B cell (primary cell): ENCODE results near the gene STBD1. TPM values are rescaled to one million over a fixed set of nuclear protein-coding genes. Genes with fewer than 3 reads are reported as not detected.

ENCODE experiments used
- ATAC-seq: fragments of 200-7000 bp; cut with Tn5 transposase; one replicate; pipeline ENCODE4 v1.10.0; 2021; ENCODE audit warnings: low read depth, mild to moderate bottlenecking, moderate number of reproducible peaks, moderate library complexity
- CTCF ChIA-PET: fragments of 350-600 bp; sonication (Branson Sonifier 250); formaldehyde crosslinking; loops from one replicate; lab custom pipeline; 2021; ENCODE audit warnings: antibody characterized with exemption, inconsistent platforms; lab: Charles Lee
- POLR2A ChIA-PET: fragments of 350-600 bp; sonication (Branson Sonifier 250); formaldehyde crosslinking; loops from one replicate; lab custom pipeline; 2021; ENCODE audit warnings: antibody characterized with exemption; lab: Charles Lee
- DNase-seq: peaks from one replicate; pipeline ENCODE4 v3.0.0; 2013
- H2AFZ ChIP-seq: 2 replicates; pipeline ENCODE4 v1.6.1; 2012; ENCODE audit warnings: mild to moderate bottlenecking, low read depth, low read length; ENCODE audit not compliant: insufficient read depth, poor library complexity, severe bottlenecking
- H3K27ac ChIP-seq, 2 donors: 1 replicate in 1 of 2; 2 replicates in 1 of 2; pipeline ENCODE4 v1.5.1; 2012 to 2013; ENCODE audit warnings: low read length in 2 of 2, mild to moderate bottlenecking in 2 of 2, moderate library complexity in 1 of 2
- H3K27me3 ChIP-seq, 4 experiments: fragments of 200-600 bp in 1 of 4; sonication (generic) in 1 of 4; replicated peaks in 1 of 4; 1 replicate in 2 of 4; 2 replicates in 2 of 4; pipeline versions ENCODE4 v1.6.1 to v1.7.0; 2013 to 2016; ENCODE audit warnings: low read length in 3 of 4, mild to moderate bottlenecking in 2 of 4, mixed read lengths in 1 of 4, moderate library complexity in 1 of 4; ENCODE audit not compliant: insufficient read depth in 4 of 4, control insufficient read depth in 3 of 4; ENCODE audit errors: control extremely low read depth in 1 of 4
- H3K36me3 ChIP-seq, 2 experiments: replicated peaks in 1 of 2; 1 replicate in 1 of 2; 2 replicates in 1 of 2; pipeline versions ENCODE4 v1.6.1 to v1.7.1; 2013; ENCODE audit warnings: low read length in 1 of 2; ENCODE audit not compliant: insufficient read depth in 2 of 2, control insufficient read depth in 1 of 2; ENCODE audit errors: control extremely low read depth in 1 of 2, extremely low read depth in 1 of 2
- H3K4me1 ChIP-seq, 2 donors: fragments of 200-600 bp in 1 of 2; sonication (generic) in 1 of 2; 1 replicate in 1 of 2; 2 replicates in 1 of 2; pipeline versions ENCODE4 v1.5.1 to v1.6.1; 2013 to 2017; ENCODE audit warnings: low read length in 2 of 2; ENCODE audit not compliant: control insufficient read depth in 2 of 2, insufficient read depth in 2 of 2
- H3K4me2 ChIP-seq: replicated peaks from 2 replicates; pipeline ENCODE3; 2012; ENCODE audit warnings: mild to moderate bottlenecking, low read depth, low read length; ENCODE audit not compliant: poor library complexity, severe bottlenecking
- H3K4me3 ChIP-seq, 5 experiments: fragments of 200-600 bp in 1 of 5; sonication (generic) in 1 of 5; 1 replicate in 3 of 5; 2 replicates in 2 of 5; pipeline versions ENCODE4 v1.5.1 to v1.7.0; 2011 to 2016; ENCODE audit warnings: low read length in 4 of 5, mild to moderate bottlenecking in 4 of 5, low read depth in 2 of 5, control low read depth in 1 of 5, moderate library complexity in 1 of 5; ENCODE audit not compliant: insufficient read depth in 1 of 5; ENCODE audit errors: control extremely low read depth in 1 of 5, extremely low read depth in 1 of 5
- H3K79me2 ChIP-seq: fragments of 200-600 bp; sonication (generic); one replicate; pipeline ENCODE4 v1.6.0; 2016; ENCODE audit warnings: low read length; ENCODE audit not compliant: control insufficient read depth, insufficient read depth
- H3K9ac ChIP-seq: fragments of 200-600 bp; sonication (generic); 2 replicates; pipeline ENCODE4 v1.6.1; 2017; ENCODE audit warnings: mild to moderate bottlenecking, low read length, moderate library complexity
- H3K9me3 ChIP-seq, 3 donors: one replicate each; pipeline versions ENCODE4 v1.6.1 to v1.7.1; 2013; ENCODE audit warnings: low read length in 2 of 3; ENCODE audit not compliant: control insufficient read depth in 2 of 3, insufficient read depth in 1 of 3; ENCODE audit errors: control extremely low read depth in 1 of 3
- H4K20me1 ChIP-seq: 2 replicates; pipeline ENCODE4 v1.6.0; 2012; ENCODE audit warnings: mild to moderate bottlenecking, low read length; ENCODE audit not compliant: insufficient read depth, control insufficient read depth, poor library complexity, severe bottlenecking
- H3K27ac Mint-ChIP-seq: one replicate; pipeline ENCODE4 v1.8.0; 2021; ENCODE audit warnings: mixed read lengths
- H3K27me3 Mint-ChIP-seq: one replicate; pipeline ENCODE4 v1.8.0; 2021; ENCODE audit warnings: mixed read lengths
- H3K4me1 Mint-ChIP-seq: one replicate; pipeline ENCODE4 v1.8.0; 2021; ENCODE audit warnings: mixed read lengths
- H3K4me3 Mint-ChIP-seq: one replicate; pipeline ENCODE4 v1.8.0; 2021; ENCODE audit warnings: mixed read lengths
- H3K9me3 Mint-ChIP-seq: one replicate; pipeline ENCODE4 v1.8.0; 2022; ENCODE audit warnings: mixed read lengths; ENCODE audit not compliant: insufficient read depth
- EZH2 ChIP-seq: IDR thresholded peaks from 2 replicates; pipeline ENCODE4 v1.6.1; 2012; ENCODE audit warnings: borderline replicate concordance, low read depth, mild to moderate bottlenecking, moderate library complexity, low read length; ENCODE audit not compliant: insufficient read depth, poor library complexity, severe bottlenecking
- WGBS: methylation state at CpG from one replicate; pipeline ENCODE4 v1.1.5; 2013; ENCODE audit warnings: missing lambda C conversion rate; ENCODE audit not compliant: insufficient coverage; 5-methylcytosine and 5-hydroxymethylcytosine counted together
- intact Hi-C: fragments of 100-400 bp; cut with micrococcal nuclease; formaldehyde crosslinking; loops from one replicate; pipeline ENCODE4 v1.10.0; 2022
- polyA plus RNA-seq: library from polyadenylated mRNA; depleted of rRNA; stranded (reverse); fragments of >200 nt; gene quantifications from 2 replicates; pipeline ENCODE4 v1.2.3, GENCODE V29; 2012
- total RNA-seq, 2 donors: library from RNA; stranded (reverse); fragments of 120-200 nt in 1 of 2; gene quantifications; 1 replicate in 1 of 2; 2 replicates in 1 of 2; pipeline versions ENCODE4 v1.2.3 to v1.2.4, GENCODE V29; 2013 to 2022
- TF ChIP-seq, protein P1 (sequence below): fragments of 200-600 bp; IDR thresholded peaks from one replicate; pipeline ENCODE4 v1.8.0; 2022; ENCODE audit warnings: antibody characterized with exemption, mild to moderate bottlenecking

The STBD1 gene
- total and polyA plus RNA-seq, 2 donors (not counting 1 experiment from before 2014, with no cell fraction given) = not detected

DNA sequence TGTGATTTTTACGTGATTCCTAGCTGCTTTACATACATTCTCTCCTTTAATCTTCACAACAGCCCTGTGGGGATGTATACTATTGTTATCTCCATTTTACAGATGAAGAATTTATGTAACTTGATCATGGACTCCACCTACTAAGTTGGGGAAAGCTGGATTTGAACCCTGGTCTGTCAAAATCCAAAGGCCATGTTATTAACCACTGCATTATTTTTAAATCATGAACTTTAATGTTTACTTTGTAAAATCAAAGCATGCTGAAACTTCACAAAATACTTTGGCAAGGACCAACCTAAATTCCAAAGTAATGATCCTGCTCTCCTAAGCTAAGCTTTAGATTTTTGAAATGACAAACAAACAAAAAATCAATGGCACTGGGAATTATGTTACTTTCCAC, 28.9 kb upstream of the STBD1 start:
- no peak overlapping the region for H3K27ac Mint-ChIP-seq
- Histone ChIP-seq H3K4me2 (no peak overlapping the region), H4K20me1 (no peaks in the 10 kb centered on the region), H3K27me3 (peaks cover 0 to 6% (median 1%) of the 10 kb centered on the region in 4 experiments), H2AFZ (no peak overlapping the region), H3K79me2 (no peaks in the 10 kb centered on the region), H3K27ac (no peak overlapping the region), H3K9me3 (no peaks in the 10 kb centered on the region), H3K4me1 (no peaks in the 10 kb centered on the region), H3K36me3 (no peaks in the 10 kb centered on the region), H3K9ac (no peak overlapping the region), H3K4me3 (no peak overlapping the region)
- H3K4me1 Mint-ChIP-seq = no peaks in the 10 kb centered on the region
- DNase-seq = no peak
- CTCF ChIA-PET = no interaction called here
- intact Hi-C loops = no loop called here
- whole genome bisulfite sequencing = no CpG with 5 or more reads among the region's 1 CpG
- H3K27me3 Mint-ChIP-seq = peaks cover 12% of the 10 kb centered on the region
- ATAC-seq = no peak
- H3K4me3 Mint-ChIP-seq = no peak overlapping the region
- TF ChIP-seq, protein P1, sequence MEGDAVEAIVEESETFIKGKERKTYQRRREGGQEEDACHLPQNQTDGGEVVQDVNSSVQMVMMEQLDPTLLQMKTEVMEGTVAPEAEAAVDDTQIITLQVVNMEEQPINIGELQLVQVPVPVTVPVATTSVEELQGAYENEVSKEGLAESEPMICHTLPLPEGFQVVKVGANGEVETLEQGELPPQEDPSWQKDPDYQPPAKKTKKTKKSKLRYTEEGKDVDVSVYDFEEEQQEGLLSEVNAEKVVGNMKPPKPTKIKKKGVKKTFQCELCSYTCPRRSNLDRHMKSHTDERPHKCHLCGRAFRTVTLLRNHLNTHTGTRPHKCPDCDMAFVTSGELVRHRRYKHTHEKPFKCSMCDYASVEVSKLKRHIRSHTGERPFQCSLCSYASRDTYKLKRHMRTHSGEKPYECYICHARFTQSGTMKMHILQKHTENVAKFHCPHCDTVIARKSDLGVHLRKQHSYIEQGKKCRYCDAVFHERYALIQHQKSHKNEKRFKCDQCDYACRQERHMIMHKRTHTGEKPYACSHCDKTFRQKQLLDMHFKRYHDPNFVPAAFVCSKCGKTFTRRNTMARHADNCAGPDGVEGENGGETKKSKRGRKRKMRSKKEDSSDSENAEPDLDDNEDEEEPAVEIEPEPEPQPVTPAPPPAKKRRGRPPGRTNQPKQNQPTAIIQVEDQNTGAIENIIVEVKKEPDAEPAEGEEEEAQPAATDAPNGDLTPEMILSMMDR = no peak
- TF ChIP-seq EZH2 = no peak
- H3K9me3 Mint-ChIP-seq = no peaks in the 10 kb centered on the region
- POLR2A ChIA-PET = no interaction called here

DNA sequence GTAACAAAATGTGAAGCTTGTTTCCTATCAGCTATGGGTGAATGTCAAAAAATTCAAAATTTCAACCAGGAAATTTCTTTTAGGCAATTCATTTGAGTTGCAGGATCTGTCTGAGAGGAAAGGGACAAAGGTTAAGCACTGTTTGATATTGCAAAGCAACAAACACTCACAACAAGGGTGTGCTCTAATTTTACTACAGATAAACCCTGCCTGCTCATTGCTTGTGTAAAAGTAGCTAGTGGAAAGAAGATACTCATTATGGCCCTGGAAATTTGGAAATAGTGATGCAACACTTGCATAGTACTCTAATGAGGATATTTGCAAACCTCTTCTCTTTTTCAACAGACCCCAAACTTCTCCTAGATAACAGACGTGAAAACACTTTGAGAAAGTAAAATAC, 27.9 kb upstream of the STBD1 start:
- DNase-seq (no peak), ATAC-seq (no peak)
- Histone ChIP-seq H3K79me2 (no peaks in the 10 kb centered on the region), H4K20me1 (no peaks in the 10 kb centered on the region), H3K9ac (no peak overlapping the region), H3K4me3 (no peak overlapping the region), H3K9me3 (no peaks in the 10 kb centered on the region), H3K27me3 (peaks cover 0 to 8% (median 1%) of the 10 kb centered on the region in 4 experiments), H3K4me2 (no peak overlapping the region), H3K4me1 (no peaks in the 10 kb centered on the region), H3K36me3 (no peaks in the 10 kb centered on the region), H3K27ac (no peak overlapping the region), H2AFZ (no peak overlapping the region)
- Mint-ChIP-seq H3K4me3 (no peak overlapping the region), H3K27me3 (peaks cover 12% of the 10 kb centered on the region), H3K9me3 (no peaks in the 10 kb centered on the region), H3K27ac (no peak overlapping the region), H3K4me1 (no peaks in the 10 kb centered on the region)
- TF ChIP-seq EZH2 = no peak
- TF ChIP-seq, protein P1 = no peak
- ChIA-PET CTCF (no interaction called here), POLR2A (no interaction called here)
- intact Hi-C loops = no loop called here
- WGBS = no CpG with 5 or more reads among the region's 1 CpG
